ENCODE measurements around the gene KRT76. TPM values are rescaled to one million over a fixed set of nuclear protein-coding genes. Genes with fewer than 3 reads are reported as not detected.
"Not testable (repeated sequence)": the region's sequence is repeated elsewhere in the genome, so short reads cannot be mapped to it uniquely, and the experiment has no call there.

Gene KRT76
- total and polyA plus RNA-seq, 7 donors, result not detected

DNA sequence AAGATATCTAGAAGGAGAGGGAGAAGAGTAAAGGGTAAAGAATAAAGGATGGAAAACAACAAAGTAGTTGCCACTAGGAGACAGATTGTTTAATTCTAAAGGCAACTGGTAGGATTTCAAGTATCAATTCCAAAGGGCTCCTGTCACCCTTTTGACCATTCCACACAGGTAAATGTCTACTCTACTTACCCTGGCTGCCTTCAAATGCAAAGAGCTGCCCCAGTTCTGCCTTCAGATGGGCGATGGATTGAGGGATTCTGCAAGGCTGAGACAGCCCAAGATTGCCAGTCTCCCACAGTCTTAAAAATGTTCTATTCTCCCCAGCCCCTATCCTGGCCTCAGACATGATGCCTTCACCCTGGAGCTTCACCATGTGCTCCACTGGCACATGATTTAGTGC lies 11.4 kb downstream of the KRT76 start:
- Histone ChIP-seq H3K36me3 (ENCODE audit: insufficient read depth in 1 of 2, low read depth in 1 of 2) (no peaks in the 10 kb centered on the region), H3K9me3 (peaks cover 1% of the 10 kb centered on the region), H3K4me3 (no peak overlapping the region), H3K27ac (no peak overlapping the region), H3K27me3 (ENCODE audit: insufficient read depth in 3 of 3, low read length in 2 of 3) (peaks cover 0 to 11% (median 0%) of the 10 kb centered on the region in 3 donors), H3K4me1 (no peaks in the 10 kb centered on the region)
- DNase-seq, result no peak
- ATAC-seq, result no peak
- 57 to 90% (median 67%) methylated on average over 1 of the region's 1 CpG for WGBS, 3 donors
- no peak for TF ChIP-seq CTCF (IDR thresholded peaks at IDR 0.05)
- intact Hi-C loops (cut with DNase I), result no loop called here

DNA sequence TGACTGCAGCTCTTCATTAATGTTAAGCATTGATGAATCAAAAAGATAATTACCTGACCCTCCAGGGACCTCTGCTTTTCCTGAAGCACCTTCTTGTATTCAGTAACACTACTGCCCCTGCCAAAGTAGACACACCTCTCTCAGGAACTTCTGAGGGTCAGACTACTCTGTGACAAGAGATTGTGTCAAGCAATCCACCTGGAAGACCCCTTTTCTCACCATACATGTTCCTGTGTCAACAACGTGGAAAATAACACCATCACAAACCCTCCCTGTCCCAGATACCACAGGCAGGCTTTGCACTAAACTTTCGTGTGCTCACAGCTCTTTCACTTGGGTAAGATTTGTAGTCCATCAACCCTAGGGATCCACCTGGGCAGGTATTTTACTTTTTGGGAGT lies 13.2 kb downstream of the KRT76 start:
- no peaks in the 10 kb centered on the region for H3K36me3 ChIP-seq (ENCODE audit: insufficient read depth in 1 of 2, low read depth in 1 of 2)
- 63 to 77% (median 71%) methylated on average over 2 of the region's 2 CpGs for WGBS, 3 donors
- no peak for ATAC-seq
- H3K27ac ChIP-seq, result no peak overlapping the region
- TF ChIP-seq CTCF (IDR thresholded peaks at IDR 0.05), result no peak
- peaks cover 9% of the 10 kb centered on the region for H3K9me3 ChIP-seq
- no peaks in the 10 kb centered on the region for H3K4me1 ChIP-seq
- no peak overlapping the region for H3K4me3 ChIP-seq
- intact Hi-C loops (cut with DNase I), result no loop called here
- peaks cover 0 to 6% (median 0%) of the 10 kb centered on the region in 3 donors for H3K27me3 ChIP-seq (ENCODE audit: insufficient read depth in 3 of 3, low read length in 2 of 3)
- DNase-seq, result no peak

DNA sequence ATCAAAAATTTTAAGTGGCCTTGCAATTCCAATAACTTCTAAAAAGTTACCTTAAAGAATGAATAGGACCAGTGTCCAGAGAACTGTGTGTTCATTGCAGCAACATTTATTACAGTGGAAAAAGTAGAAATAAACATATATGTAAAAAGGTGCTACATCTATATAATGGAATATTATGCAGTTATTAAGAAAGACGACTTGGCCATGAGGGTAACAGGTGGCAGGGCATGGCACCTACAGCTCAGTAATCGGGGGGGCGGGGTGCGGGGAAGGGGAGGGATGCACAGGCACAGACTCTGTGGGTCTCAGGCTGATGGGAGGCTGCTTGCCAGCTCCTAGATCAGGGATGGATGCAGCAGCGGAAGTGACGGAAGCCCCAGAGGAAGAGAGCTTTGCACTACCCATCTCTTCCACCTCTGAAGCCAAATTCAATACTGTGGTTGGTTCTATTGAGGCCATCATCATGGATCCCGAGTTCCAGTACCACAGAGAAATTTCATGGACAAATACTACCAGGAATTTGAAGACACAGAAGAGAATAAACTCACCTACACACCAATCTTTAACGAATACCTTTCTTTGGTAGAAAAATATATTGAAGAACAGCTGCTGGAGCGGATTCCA lies 14.0 kb downstream of the KRT76 start:
- peaks cover 9% of the 10 kb centered on the region for H3K9me3 ChIP-seq
- ATAC-seq (no peak), DNase-seq (no peak)
- 72 to 77% (median 75%) methylated on average over 9 of the region's 9 CpGs for WGBS, 3 donors
- no peak overlapping the region for H3K4me3 ChIP-seq
- H3K27me3 ChIP-seq (ENCODE audit: insufficient read depth in 3 of 3, low read length in 2 of 3), result peaks cover 0 to 8% (median 0%) of the 10 kb centered on the region in 3 donors
- H3K4me1 ChIP-seq, result no peaks in the 10 kb centered on the region
- intact Hi-C loops (cut with DNase I), result no loop called here
- no peaks in the 10 kb centered on the region for H3K36me3 ChIP-seq (ENCODE audit: insufficient read depth in 1 of 2, low read depth in 1 of 2)
- TF ChIP-seq CTCF (IDR thresholded peaks at IDR 0.05), result no peak
- no peak overlapping the region for H3K27ac ChIP-seq

- no peak for ATAC-seq
- TF ChIP-seq CTCF (IDR thresholded peaks at IDR 0.05), result no peak
- no peaks in the 10 kb centered on the region for H3K4me1 ChIP-seq
Observed at GRCh38 chr12:52761802-52762201, 15.3 kb downstream of the KRT76 start.

GRCh38 chr12:52761218-52761617 lies 15.9 kb downstream of the KRT76 start:
- WGBS, 3 donors, result 87 to 89% (median 89%) methylated on average over 8 of the region's 8 CpGs
- H3K4me3 ChIP-seq; H3K27ac ChIP-seq; H3K4me1 ChIP-seq; intact Hi-C loops (cut with DNase I); DNase-seq; ATAC-seq; H3K9me3 ChIP-seq; H3K36me3 ChIP-seq (ENCODE audit: insufficient read depth in 1 of 2, low read depth in 1 of 2): not testable (repeated sequence)
- H3K27me3 ChIP-seq (ENCODE audit: insufficient read depth in 3 of 3, low read length in 2 of 3), result peaks cover 0 to 23% (median 3%) of the 10 kb centered on the region in 3 donors

More at GRCh38 chr12:52761802-52762201, 15.3 kb downstream of the KRT76 start:
- intact Hi-C loops (cut with DNase I), result no loop called here
- Histone ChIP-seq H3K27me3 (ENCODE audit: insufficient read depth in 3 of 3, low read length in 2 of 3) (peaks cover 0 to 19% (median 0%) of the 10 kb centered on the region in 3 donors), H3K9me3 (peaks cover 9% of the 10 kb centered on the region), H3K27ac (no peak overlapping the region), H3K4me3 (no peak overlapping the region), H3K36me3 (ENCODE audit: insufficient read depth in 1 of 2, low read depth in 1 of 2) (no peaks in the 10 kb centered on the region)
- DNase-seq, result no peak
- WGBS, 3 donors, result 87 to 88% (median 88%) methylated on average over 2 of the region's 2 CpGs
